Activated naive CD4-positive, alpha-beta T cell treated with anti-CD3 and anti-CD28 coated beads for 36 hours (primary cell): ENCODE data around the gene APOL2. TPM values are rescaled to one million over a fixed set of nuclear protein-coding genes. Genes with fewer than 3 reads are reported as not detected.
"Not testable (repeated sequence)": the region's sequence is repeated elsewhere in the genome, so short reads cannot be mapped to it uniquely, and the experiment has no call there.

Experiments
- CTCF ChIA-PET: fragments of 350-600 bp; sonication (Branson Sonifier 250); formaldehyde crosslinking; loops from one replicate; lab custom pipeline; 2021; ENCODE audit warnings: antibody characterized with exemption; lab: Charles Lee
- DNase-seq: peaks from one replicate; pipeline ENCODE4 v3.0.0-alpha.2; 2020
- H3K27ac Mint-ChIP-seq: one replicate; pipeline ENCODE4 v1.8.0; 2021; ENCODE audit warnings: mild to moderate bottlenecking, mixed read lengths
- H3K27me3 Mint-ChIP-seq: one replicate; pipeline ENCODE4 v1.8.0; 2021; ENCODE audit warnings: low read depth, mixed read lengths
- H3K36me3 Mint-ChIP-seq: one replicate; pipeline ENCODE4 v1.8.0; 2021; ENCODE audit warnings: low read depth, mixed read lengths
- H3K4me1 Mint-ChIP-seq: one replicate; pipeline ENCODE4 v1.8.0; 2021; ENCODE audit warnings: low read depth, mixed read lengths
- H3K4me3 Mint-ChIP-seq: one replicate; pipeline ENCODE4 v1.8.0; 2021; ENCODE audit warnings: mild to moderate bottlenecking, moderate library complexity, mixed read lengths
- H3K9me3 Mint-ChIP-seq: one replicate; pipeline ENCODE4 v1.8.0; 2021; ENCODE audit warnings: mixed read lengths
- intact Hi-C: fragments of 100-400 bp; cut with micrococcal nuclease; formaldehyde crosslinking; loops from one replicate; pipeline ENCODE4 v1.15.1; 2023
- total RNA-seq, 2 experiments: library from RNA; stranded (reverse); gene quantifications; one replicate each; pipeline ENCODE4 v1.2.3, GENCODE V29; 2021

APOL2 gene
- total RNA-seq, 2 experiments from 2014 or later: 53.8 to 55.0 TPM

DNA sequence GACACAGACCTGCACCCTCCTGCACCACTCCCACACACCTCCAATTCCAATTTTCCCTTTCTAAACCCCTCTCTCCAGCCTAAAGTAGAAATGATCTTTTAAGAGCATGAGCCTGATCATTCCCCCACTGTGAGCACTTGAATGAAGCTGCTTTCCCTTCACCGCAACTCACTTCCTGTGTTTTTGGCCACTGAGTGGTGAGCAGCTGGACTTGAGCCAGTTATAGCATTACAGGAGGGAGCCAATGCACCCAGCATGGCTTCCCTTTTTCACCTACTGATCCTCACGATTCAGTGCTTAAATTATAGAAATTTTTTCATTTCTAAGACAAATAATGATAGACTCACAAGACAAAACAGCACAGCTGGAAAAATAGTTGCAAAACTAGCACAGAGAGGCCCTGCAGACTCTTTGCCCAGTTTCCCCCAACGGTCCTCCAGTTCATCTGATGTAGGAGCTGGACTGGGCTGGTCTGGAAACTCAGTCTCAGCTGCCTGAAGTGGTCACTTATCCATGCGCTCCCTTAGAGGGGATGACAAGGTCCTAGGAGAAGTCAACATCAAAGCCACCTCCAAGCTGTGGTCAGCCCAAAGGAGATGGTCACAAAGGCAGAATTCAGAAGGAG, 28.0 kb downstream of the APOL2 start:
- Mint-ChIP-seq H3K27me3 (peaks cover 13% of the 10 kb centered on the region), H3K4me1 (peaks cover 4% of the 10 kb centered on the region), H3K36me3 (peaks cover 3% of the 10 kb centered on the region), H3K9me3 (no peaks in the 10 kb centered on the region), H3K27ac (no peak overlapping the region), H3K4me3 (no peak overlapping the region)
- intact Hi-C loops: no loop called here
- CTCF ChIA-PET: interaction anchor here (0.6 to 1.4 kb wide), 6 partner anchors 28 to 585 kb away, joined by 3 to 5 read pairs (median 3); partner anchors contain the start of gene APOL2
- no peak for DNase-seq

DNA sequence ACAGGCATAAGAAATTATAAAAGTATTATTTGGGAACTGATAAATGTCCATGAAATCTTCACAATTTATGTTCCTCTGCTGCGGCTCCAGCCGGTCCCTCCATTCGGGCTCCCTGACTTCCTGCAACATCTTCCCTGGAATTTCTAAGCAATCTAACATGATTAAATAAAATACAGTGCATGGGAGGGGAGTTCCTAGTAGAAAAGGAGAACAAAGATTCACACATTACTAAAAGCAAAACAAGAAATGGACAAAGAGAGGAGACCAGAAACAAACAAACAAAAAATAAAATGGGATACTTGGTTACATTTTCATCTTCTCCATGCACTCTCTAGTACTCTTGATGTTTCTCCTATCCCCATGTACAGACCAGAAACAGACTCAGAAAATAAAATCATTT, 29.1 kb downstream of the APOL2 start:
- Mint-ChIP-seq H3K4me3 (no peak overlapping the region), H3K27me3 (peaks cover 9% of the 10 kb centered on the region), H3K4me1 (peaks cover 4% of the 10 kb centered on the region), H3K27ac (no peak overlapping the region), H3K36me3 (peaks cover 3% of the 10 kb centered on the region), H3K9me3 (no peaks in the 10 kb centered on the region)
- CTCF ChIA-PET: interaction anchor here (0.7 kb wide), 1 partner anchor 145 kb away, joined by 3 read pairs; no protein-coding TSS in a partner anchor
- intact Hi-C loops: no loop called here
- DNase-seq: no peak

DNA sequence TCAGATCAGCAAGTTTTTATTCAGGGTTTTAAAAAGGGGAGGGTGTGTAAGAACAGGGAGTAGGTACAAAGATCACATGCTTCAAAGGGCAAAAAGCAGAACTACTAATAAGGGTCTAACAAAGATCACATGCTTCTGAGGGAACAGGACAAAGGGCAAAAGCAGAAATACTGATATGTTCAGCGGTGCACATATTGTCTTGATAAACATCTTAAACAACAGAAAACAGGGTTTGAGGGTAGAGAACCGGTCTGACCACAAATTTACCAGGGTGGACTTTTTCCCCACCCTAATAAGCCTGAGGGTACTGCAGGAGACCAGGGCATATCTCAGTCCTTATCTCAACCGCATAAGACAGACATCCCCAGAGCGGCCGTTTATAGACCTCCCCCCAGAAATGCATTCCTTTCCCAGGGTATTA, 29.8 kb downstream of the APOL2 start:
- H3K9me3 Mint-ChIP-seq, intact Hi-C loops, CTCF ChIA-PET, H3K27ac Mint-ChIP-seq, H3K36me3 Mint-ChIP-seq, H3K4me1 Mint-ChIP-seq, DNase-seq, H3K4me3 Mint-ChIP-seq, H3K27me3 Mint-ChIP-seq: not testable (repeated sequence)

DNA sequence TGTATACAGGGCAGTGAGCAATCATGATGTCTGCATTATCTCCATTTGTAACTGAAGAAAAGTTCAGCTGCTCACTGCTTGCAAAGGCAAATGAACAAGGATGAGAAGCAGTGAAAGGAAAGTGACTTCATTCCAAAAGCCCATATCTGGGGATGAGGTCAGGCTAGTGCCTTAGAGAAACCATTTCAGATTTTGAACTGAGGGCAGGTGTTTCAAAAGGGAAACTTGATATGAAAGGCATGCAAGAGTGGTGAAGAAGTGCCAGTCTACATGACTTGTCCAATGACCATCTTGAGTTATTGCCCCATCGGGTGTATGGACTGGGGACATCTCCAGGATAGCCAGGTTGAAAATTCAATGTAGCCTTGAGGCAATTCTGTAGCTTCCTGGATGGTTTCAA, 30.4 kb downstream of the APOL2 start:
- Mint-ChIP-seq H3K27me3 (peaks cover 6% of the 10 kb centered on the region), H3K9me3 (no peaks in the 10 kb centered on the region)
- CTCF ChIA-PET: interaction anchor here (1.4 kb wide), 1 partner anchor 8 kb away, joined by 4 read pairs; no protein-coding TSS in a partner anchor

DNA sequence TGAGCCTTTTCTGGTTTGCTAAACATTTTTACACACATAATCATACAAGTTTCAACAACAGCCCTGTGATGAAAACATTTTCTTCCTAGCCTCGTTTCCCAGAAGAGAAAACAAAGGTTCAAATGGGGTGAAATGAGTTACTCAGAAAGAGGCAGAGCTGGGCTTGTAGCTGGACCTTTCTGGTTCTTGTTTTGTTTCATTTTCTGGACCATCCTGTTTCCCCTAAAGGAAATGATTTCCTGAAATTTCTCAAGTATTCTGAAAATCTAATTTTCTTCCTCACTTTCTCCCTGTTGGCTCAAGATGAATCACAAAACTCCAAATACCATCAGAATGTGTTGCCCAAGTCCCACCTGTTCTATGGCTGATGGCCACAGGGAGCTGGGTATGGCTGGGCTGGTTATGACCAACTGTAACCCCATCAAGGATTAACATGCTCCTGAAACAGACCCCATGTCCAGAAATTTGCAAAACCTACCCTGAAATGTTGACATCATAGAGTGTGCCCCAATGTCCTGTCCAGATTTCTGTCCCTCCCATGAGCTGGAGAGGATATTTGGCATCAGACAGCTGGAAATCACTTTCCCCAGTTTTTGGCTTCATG, 31.1 kb downstream of the APOL2 start:
- peaks cover 4% of the 10 kb centered on the region for H3K4me1 Mint-ChIP-seq
- intact Hi-C loops: no loop called here
- H3K27ac Mint-ChIP-seq: no peak overlapping the region
- no peaks in the 10 kb centered on the region for H3K9me3 Mint-ChIP-seq
- no peak for DNase-seq
- CTCF ChIA-PET: interaction anchor here (1.4 to 1.7 kb wide), 2 partner anchors 9 to 30 kb away, joined by 4 read pairs; no protein-coding TSS in a partner anchor
- no peak overlapping the region for H3K4me3 Mint-ChIP-seq
- H3K27me3 Mint-ChIP-seq: peaks cover 6% of the 10 kb centered on the region
- peaks cover 3% of the 10 kb centered on the region for H3K36me3 Mint-ChIP-seq

More for the DNA sequence above, 30.4 kb downstream of the APOL2 start:
- Mint-ChIP-seq H3K4me1 (peaks cover 4% of the 10 kb centered on the region), H3K4me3 (no peak overlapping the region), H3K27ac (no peak overlapping the region), H3K36me3 (peaks cover 3% of the 10 kb centered on the region)
- intact Hi-C loops: no loop called here
- no peak for DNase-seq

DNA sequence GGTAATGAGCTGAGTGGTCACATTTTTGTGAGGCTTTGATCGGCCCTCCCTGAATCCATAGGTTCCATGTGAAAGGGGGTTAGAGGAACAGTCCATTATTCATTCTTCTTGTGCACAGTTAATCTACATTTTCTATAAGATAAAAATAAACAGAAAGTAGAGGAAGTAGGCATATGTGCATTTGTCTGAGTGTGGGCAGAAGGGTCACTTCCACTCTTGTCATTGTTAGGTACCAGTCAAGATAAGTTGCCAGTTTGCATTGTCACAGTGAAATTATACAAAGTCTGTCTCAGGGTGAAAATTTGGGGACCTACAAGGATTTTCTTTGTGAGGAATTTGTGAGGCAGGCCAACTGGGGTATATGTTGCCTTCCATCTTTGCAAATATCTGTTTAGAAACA, 33.1 kb downstream of the APOL2 start:
- Mint-ChIP-seq H3K36me3 (peaks cover 3% of the 10 kb centered on the region), H3K9me3 (no peaks in the 10 kb centered on the region), H3K27me3 (peaks cover 4% of the 10 kb centered on the region), H3K4me1 (peaks cover 4% of the 10 kb centered on the region), H3K27ac (no peak overlapping the region), H3K4me3 (no peak overlapping the region)
- intact Hi-C loops: no loop called here
- DNase-seq: no peak
- CTCF ChIA-PET: interaction anchor here (1.0 kb wide), 1 partner anchor 21 kb away, joined by 3 read pairs; no protein-coding TSS in a partner anchor

DNA sequence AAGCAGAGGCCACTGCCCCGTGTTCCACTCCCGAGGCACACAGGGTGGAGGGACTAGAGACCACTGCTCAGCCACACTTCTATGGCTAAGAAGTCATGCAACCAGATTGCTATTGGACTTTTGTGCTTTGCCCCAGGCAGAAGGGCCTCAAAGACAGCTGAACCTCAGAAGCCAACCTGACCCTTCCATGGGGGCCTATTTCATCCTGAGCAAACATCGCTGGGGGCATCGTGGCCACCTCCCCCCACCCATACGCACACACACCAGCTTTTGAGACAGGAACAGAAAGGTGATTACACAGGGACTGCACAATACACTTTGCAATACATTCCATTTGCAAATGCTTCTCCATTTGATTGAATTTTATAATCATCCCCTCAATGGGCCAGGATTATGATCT, 33.8 kb downstream of the APOL2 start:
- H3K27me3 Mint-ChIP-seq, intact Hi-C loops, H3K36me3 Mint-ChIP-seq, H3K4me1 Mint-ChIP-seq, H3K4me3 Mint-ChIP-seq, CTCF ChIA-PET, H3K9me3 Mint-ChIP-seq, H3K27ac Mint-ChIP-seq, DNase-seq: not testable (repeated sequence)

DNA sequence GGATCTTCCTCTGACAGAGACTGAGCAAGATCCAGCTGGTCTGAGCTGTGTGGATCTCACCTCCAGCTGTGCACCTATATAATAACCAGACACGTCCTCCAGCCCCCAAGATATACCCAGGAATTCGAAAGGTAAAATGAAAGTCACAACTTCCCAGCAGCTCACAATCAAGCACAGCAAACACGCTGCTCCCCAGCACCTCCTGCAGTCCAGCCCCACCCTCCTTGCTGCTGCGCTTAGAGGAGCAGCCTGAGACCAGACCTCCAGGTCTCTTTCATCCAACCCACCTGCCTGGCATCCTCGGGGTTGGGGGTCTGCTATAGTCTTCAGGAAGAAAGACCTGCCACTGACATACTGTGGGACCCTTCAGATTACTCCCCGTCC, 34.7 kb downstream of the APOL2 start:
- no peak overlapping the region for H3K27ac Mint-ChIP-seq
- intact Hi-C loops: no loop called here
- no peaks in the 10 kb centered on the region for H3K9me3 Mint-ChIP-seq
- H3K36me3 Mint-ChIP-seq: peaks cover 3% of the 10 kb centered on the region
- CTCF ChIA-PET: interaction anchor here (0.6 kb wide), 1 partner anchor 296 kb away, joined by 4 read pairs; no protein-coding TSS in a partner anchor
- DNase-seq: no peak
- H3K4me3 Mint-ChIP-seq: peak overlapping the region; percentile 2
- peaks cover 4% of the 10 kb centered on the region for H3K27me3 Mint-ChIP-seq
- no peaks in the 10 kb centered on the region for H3K4me1 Mint-ChIP-seq

DNA sequence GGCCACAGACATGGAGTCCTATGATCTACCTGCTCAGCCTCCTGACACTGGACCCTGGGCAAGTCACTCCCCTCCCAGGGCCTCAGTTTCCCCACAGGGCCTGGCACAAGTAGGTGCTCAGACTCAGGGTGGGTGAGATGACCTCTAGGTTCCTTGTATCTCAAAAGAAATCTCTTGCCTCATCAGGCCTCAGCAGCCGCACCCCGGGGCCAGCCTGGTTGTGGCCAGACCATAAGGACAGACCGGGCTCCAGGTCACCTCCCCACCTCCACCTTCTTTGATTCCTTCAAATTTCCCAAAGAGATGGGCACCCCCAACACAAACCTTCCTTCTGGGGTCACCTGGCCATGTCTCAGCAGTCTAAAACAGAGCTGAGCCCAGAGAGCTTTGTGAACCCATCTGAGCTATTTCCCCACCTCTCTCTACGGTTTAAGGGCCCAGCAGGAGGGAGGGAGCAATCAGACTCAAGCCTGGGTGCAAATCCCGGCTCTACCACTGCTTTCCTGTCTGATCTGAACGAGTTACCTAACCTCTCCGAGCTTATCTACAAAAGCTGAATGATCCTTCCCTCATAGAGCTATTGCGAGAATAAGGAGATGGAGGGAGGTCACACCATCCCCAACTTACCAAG, 35.2 kb downstream of the APOL2 start:
- Mint-ChIP-seq H3K9me3 (no peaks in the 10 kb centered on the region), H3K27me3 (peaks cover 1% of the 10 kb centered on the region), H3K4me1 (no peaks in the 10 kb centered on the region), H3K4me3 (no peak overlapping the region), H3K36me3 (peaks cover under 1% of the 10 kb centered on the region), H3K27ac (no peak overlapping the region)
- DNase-seq: no peak
- CTCF ChIA-PET: interaction anchor here (0.6 kb wide), 1 partner anchor 297 kb away, joined by 4 read pairs; no protein-coding TSS in a partner anchor
- intact Hi-C loops: no loop called here

DNA sequence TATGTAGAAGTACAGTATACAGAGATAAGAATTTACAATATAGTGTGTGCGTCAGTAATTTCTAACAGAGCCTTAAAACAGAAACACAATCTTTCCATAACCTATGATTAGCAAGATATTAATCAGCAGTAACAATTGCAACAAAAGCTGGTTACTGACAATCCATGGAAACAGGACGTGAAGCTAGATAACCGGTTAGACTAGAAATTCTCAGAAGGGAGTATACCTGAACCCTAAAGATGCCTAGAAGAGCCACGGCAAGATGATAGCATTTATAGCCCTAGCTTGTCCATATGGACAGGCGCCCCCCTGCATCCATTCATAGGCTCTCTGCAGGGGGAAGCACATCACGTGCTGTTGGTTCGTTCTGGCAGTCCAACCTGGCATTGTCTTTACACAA, 35.9 kb downstream of the APOL2 start:
- intact Hi-C loops, H3K27ac Mint-ChIP-seq: not testable (repeated sequence)
- CTCF ChIA-PET: interaction anchor here (1.3 kb wide), 1 partner anchor 75 kb away, joined by 6 read pairs; no protein-coding TSS in a partner anchor

DNA sequence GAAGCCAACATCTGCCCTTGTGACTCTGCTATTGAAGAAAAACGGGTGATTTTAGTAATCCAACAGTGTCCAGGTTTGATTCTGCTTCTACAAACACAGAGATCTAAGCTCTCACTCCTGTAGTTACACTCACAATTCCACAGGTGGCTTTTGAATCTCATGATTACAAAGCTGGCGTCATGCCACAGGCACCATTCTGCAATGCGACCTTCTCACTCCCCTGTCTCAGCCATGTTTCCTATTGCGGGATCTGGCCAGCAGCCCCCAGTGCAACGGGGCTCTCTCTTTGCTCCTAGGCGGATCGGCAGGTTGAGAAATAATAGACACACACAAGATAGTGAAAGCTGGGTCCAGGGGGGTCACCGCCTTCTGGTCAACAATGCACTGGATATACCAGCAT, 36.4 kb downstream of the APOL2 start:
- H3K9me3 Mint-ChIP-seq, H3K27me3 Mint-ChIP-seq, DNase-seq, H3K36me3 Mint-ChIP-seq, intact Hi-C loops, H3K4me3 Mint-ChIP-seq, H3K4me1 Mint-ChIP-seq, H3K27ac Mint-ChIP-seq: not testable (repeated sequence)
- CTCF ChIA-PET: interaction anchor here (1.3 kb wide), 1 partner anchor 75 kb away, joined by 6 read pairs; no protein-coding TSS in a partner anchor

More for the DNA sequence above, 35.9 kb downstream of the APOL2 start:
- H3K4me1 Mint-ChIP-seq, H3K4me3 Mint-ChIP-seq, H3K9me3 Mint-ChIP-seq, H3K36me3 Mint-ChIP-seq, H3K27me3 Mint-ChIP-seq, DNase-seq: not testable (repeated sequence)

DNA sequence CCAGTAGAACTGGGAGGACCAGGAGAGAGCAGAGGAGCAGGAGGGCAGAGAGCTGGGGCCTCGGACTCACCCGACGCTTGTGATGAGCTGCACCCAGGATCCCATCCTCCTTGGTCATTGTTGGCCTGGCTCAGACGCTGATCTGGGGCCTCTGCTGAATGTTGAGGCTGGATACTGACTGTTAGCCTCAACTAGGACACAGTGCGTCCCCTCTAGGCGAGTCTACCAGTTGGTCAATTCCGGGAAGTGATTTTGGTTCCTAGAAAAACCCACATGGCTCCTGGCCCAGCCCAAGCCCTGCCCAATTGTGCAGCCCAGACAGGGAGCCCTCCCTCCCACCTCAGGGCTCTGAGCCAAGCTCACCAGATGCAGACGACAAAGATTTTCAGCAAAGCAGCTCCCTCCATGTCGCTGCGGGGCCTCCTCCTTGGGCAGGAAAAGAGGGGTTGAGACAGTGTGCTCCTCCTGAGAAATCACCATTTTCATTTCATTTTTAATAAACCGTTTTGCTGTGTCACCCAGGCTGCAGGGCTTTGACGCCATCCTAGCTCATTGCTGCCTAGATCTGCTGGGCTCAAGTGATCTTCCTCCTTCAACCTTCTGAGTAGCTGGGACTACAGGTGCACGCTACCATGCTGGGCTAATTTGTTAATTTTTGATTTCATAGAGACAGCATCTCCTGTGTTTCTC, 37.6 kb downstream of the APOL2 start, which contains the start of gene APOL4:
Gene APOL4, minus strand, starts transcription at position 180 of the 690 bp plus-strand sequence. Its CDS starts 75 bp downstream, at position 105.
- H3K4me3 Mint-ChIP-seq: no peak within 1 kb of the TSS
- CTCF ChIA-PET: no interaction called here
- no peak for DNase-seq
- no peaks in the 10 kb centered on the region for H3K36me3 Mint-ChIP-seq
- no peaks in the 10 kb centered on the region for H3K27me3 Mint-ChIP-seq
- H3K27ac Mint-ChIP-seq: no peak within 1 kb of the TSS
- no peaks in the 10 kb centered on the region for H3K9me3 Mint-ChIP-seq
- intact Hi-C loops: no loop called here
- H3K4me1 Mint-ChIP-seq: peaks cover 9% of the 10 kb centered on the region
